HTERT RPE-1 (cell line): ENCODE measurements around the gene ACAN.

Source experiments
- in situ Hi-C: fragments of 300-500 bp; cut with MboI; formaldehyde crosslinking; loops from 4 replicates; pipeline ENCODE4 v1.14.3; 2020; ENCODE audit warnings: low sequenced_read_pairs

Gene ACAN

DNA sequence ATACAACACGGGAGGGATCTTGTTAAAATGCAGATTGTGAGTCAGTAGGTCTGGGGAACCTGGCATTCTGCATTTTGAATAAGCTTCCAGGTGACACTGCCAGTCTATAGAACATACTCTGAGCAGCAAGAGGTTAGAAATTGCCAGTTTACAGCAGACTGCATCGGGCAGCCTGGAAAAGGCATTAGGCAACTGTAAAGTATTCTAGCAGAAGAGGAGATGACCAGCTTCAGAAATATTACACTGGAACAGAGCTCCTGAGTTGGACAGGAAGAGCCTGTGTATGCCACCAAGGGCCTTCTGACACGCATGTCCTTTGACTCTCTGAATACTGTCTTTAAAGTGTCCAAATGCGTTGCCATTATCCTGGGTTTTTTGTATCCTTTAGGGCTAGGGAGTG lies 2.5 kb upstream of the ACAN start:
- in situ Hi-C loops: no loop called here

DNA sequence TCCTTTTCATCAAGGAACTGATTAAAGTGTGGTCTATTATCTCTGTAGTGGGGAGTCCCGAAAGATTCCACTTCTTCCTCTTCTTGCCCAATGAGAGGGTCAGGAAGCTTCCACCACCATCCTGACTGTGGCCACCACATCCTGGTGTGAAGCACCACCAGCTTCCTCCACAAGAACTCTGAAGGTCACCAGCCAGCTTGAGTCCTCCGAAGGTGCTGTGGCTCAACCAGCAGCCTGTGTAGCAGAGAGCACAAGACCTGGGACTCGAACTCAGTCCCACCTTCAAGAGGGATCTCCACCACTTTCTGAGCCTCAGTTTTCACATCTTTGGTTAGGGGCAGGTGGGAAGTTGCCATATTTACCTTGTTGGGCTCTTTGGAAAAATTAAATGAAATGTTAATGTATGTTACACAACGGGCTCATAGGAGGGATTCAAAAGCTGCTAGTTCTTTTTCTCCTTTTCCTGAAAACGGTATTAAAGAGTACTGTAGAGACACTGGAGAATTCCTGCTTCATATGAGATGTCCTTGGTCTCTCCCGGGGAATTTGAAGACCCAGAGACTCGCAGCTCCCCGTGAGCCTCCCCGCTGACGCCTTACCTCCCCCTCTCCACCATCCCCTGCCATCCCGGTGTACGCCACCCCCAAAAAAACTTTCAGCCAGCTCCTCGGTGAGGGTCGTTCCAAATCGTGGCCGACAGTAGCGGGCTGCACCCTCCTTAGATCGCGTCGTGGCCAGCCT lies 816 bp upstream of the ACAN start:
- in situ Hi-C loops: no loop called here

DNA sequence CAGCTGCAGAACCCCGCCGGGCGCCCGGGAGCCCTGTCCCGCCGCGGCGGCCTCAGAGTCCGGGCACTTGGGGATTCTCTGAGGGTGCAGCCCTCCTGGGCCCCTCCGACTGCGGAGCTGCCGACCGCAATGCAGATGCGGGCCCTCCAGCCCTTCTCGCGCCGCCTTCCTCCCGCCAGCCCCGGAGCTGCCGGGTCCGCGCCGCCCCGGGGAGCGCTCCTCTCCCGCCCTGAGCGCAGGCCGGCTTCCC lies 320 bp upstream of the ACAN start:
- in situ Hi-C loops: no loop called here

DNA sequence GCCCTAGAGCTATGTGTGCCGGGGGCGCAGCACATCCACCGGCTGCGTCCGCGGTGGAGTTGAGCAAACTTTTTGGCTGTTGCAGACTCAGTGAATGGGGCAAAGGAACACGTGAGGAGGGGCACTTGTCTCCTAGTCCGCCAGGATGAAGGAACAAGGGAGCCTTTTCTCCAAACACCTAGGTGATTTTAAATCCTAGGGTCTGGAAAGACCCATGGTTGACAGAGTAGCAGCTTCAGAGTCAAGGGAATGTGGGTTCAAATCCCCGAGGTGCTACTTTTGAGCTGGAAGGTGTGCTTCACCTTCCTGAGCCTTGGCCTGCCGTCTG lies 648 bp downstream of the ACAN start:
- in situ Hi-C loops: no loop called here

DNA sequence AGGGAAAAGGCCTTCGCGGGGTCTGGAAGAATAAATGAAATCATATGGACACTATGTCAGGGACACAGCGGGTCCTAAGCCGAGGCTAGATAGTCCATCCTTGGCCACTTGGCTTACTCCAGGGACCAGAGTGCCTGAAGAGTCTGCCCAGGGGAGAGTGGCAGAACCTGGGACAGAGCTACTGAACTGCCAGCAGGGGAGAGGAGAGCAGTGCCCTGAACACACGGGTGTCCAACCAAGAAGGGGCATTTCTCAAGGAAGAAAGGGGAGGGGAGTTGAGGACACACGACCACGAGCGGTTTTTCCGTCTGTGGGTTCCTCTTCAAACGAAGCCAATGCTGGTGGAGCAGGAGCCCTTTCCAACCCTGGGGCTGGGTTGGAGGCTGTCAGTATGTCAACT lies 1.0 kb downstream of the ACAN start:
- in situ Hi-C loops: no loop called here

DNA sequence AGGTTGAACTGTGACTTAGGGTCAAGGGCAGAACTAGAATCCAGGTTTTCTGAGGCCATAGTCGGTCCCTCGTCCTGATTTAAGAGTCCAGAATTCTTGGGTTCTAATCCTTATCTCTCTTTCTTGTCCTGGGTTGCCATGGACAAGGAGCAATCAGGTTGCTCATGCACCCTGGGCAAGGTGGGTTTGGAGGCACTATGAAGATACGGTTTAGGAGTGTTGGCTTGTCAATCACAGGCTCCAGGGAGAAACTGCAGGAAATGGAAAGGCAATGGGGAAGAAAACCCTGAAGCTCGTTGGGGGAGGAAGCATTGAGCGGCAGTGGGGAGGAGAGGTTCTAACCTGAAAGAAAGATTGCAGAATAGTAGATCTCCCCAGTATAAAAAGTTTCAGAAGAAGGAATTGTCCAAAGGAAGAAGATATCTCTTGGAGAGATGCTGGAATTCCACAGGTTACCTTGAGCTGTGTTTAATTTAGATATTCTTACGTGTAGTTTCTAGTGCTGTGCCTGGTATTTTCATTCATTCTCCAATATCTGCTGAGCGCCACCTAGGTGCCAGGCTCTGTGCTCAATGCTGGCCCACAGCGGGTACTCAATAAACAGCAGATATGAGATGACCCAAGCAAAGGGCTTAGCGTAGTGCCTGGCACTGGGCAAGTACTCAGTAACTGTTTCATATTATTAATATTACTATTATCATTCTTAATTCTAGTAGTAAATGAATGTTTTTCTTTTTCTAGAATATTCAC lies 2.0 kb downstream of the ACAN start:
- in situ Hi-C loops: no loop called here

DNA sequence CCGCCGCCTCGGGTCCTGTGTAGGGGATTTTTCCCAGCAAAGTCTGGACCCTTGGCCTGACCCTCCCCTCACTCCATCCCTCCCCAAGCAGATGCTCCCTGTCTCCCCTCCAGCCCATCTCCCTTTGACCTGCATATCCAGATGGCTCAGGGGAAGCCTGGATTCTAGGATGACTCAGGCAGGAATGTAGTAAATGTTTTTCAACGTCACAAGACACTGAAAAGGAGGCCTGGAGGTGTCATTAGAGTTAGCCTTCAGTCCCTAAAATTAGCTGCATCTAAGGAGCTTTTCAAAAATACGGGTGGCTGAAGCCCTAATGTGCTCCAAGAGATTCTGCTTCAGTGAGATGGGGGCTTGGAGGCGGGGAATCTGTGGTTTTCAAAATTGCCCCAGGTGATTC lies 7.2 kb downstream of the ACAN start:
- in situ Hi-C loops: no loop called here

DNA sequence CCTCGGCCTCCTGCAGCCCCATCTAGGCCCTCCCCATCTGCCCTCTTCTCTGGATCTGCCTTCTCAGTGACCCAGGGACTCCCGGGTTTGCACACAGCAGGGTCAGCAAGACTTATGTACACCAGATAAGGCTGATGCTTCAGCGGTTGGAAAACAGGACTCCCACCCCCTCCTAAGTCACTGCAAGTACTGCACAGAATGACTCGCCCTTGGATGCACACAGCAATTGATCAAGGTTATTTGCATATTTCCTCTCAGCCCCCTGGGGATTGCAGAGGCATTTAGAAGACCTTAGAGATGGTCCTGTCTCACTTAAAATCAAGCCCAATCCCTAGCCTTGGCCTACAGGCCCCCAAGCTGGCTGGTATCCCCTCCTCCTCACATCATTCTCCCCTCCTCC lies 8.9 kb downstream of the ACAN start:
- in situ Hi-C loops: no loop called here

DNA sequence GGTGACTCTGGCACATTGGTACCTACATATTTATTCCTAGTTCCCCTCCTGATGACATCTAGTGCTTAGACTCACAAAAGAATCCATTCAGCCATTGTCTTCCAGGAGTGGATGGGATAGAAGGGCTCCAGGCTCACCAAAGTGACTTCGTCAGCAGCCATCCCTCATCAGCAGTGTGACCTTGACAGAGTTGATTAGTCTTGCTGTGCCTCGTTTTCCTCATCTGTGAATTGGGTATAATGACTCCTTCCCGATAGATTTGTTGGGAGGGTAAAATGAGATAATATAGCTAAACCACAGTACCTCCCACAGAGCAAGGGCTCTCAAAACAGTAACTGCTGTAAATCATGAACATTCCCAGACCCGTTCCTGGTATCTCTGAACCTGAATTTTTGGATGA lies 10.7 kb downstream of the ACAN start:
- in situ Hi-C loops: no loop called here

DNA sequence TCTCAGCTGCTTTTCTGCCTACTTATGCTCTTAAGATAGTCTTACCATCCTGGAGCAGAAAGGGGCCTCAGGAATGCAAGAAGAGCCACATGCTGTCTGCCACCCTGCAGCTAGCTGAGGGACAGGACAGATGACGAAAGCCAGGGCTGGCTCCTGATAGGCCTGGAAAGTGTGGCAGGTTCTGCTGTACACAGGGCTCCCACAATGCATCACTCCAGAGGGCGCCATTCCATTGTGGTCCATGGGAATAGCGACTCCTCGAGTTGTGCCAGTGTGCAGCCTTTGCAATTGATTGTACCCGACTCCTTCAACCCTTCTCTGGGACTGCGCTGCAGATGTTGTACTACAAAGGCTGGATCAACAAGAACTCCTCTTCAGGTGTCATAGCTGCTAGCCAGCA lies 11.2 kb downstream of the ACAN start:
- in situ Hi-C loops: no loop called here

DNA sequence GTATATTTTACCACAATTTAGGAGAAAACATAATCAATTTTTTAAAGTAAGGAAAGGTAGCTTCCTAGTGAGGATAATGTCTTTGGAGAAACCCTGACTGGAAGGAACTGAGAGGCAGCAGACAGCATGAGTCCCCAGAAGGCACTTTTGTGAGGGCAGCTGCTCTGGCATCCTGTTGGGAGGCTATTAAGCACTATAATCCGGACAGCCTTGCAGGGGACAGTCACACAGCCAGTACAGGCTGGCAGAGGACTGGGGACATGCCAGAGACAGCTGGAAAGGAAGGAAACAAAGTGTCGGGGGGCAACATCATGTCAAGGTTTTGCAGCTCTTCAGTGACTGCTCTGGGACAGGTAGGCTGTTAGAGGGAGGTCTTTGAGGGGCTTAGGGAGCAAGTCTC lies 15.7 kb downstream of the ACAN start:
- in situ Hi-C loops: no loop called here

DNA sequence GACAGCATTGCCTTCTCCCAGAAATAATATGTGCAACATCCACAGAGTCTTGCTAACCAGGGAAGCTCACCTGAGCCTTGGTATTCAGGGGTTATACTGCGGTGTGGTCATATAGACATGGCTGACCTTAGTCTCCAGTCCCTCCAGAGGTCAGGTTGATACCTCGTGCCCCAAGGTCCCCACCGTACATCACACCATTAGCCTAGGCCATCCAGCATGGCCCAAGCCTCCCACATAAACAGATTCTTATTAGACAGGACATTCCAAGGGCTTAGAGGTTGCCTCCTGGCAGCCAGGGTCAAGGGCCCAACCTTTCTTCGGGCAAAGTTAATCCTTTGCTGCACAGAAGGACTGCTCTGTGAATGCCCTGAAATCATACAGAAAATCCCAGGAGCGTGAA lies 18.8 kb downstream of the ACAN start:
- in situ Hi-C loops: no loop called here

DNA sequence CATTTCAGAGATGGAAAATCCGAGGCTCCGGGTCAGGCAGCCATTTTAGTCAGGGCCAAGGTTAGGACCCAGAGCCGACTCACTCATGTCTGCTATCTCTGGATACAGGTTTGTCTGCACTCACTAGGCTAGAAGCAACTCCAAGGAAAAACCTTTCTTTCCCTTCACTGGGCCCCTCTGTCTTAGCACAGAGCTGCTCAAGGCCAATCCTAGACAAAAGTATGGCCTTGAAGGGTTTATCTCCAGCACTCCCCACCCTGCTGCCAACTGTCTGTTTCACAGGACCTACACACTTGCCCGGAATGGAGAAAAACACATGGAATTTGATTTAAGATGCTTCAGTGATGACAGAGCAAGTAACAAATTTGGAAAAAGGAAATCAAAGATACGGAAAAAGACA lies 25.6 kb downstream of the ACAN start:
- in situ Hi-C loops: no loop called here

DNA sequence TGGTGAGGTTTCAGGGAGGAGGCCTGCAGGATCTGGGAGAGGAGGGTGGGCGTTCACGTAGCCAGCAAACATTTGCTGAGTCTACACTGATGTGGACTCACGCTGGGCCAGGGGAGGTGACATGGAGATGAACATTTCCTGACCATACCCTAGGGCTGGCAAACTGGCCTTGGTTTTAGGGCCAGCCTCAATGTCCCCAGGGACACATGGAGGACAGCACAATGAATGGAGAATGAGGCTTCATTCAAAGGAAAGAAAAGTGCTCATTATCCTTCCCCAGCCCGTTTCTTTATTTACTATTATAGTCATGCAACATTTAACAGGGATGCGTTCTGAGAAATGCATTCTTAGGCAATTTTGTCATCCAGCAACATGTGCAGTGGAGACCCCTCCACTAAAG lies 26.8 kb downstream of the ACAN start:
- in situ Hi-C loops: no loop called here

DNA sequence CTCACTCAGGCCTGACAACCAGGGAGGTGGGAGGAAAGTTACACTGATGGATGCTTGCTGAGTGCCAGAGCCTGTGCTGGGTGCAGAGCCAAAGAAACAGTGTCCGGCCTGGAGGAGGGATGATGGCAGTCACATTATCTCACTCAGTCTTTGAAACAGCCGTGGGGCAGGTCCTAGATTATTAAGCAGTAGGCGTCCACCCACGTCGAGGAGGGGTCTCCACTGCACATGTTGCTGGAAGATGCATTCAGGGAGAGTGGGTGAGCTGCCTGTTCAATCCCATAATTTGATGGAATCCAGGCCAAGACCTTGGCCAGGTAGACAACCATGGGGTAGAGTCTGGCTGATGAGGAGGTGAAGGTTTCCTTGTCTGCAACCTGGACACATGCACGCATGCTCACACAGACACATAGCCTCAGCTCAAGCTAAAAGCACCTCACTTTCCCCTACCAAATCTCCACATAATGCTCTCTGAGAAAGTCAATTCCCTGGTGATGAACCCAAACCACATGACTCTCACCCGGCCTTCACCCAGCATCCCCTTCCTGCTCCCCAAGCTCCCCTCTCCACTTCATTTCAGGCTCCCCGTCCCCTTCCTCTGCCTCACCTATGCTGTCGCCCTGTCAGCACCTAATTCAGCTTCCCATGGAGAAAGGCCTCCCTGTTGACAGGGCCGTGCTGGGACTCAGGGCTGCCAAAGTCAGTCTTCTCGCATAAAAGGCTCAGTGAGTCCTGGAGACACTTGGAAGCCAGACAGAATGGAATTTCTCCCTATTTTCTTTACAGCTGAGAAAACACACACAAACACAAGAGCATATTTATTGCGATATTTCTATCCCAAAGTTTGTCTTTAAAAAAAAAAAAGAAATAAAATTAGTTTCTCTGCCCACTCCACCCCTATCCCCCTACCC lies 29.8 kb downstream of the ACAN start:
- in situ Hi-C loops: no loop called here

DNA sequence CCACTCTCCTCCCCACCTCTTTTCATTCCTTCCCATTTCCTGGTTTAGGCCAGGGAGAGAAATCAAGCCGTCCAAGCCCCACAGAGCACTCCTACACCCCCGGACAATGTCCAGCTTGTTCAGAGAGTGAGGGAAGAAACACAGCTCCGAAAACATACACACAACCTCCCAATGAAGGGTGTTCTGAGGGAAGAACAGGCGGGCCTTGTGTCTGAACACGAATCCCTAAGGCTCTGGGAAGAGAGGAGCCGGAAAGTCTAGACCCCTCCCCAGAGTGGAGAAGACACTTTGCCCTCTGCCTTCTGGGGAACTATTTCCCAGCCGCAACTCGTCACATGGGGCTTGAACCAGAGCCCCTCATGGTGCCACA lies 30.5 kb downstream of the ACAN start:
- in situ Hi-C loops: no loop called here

DNA sequence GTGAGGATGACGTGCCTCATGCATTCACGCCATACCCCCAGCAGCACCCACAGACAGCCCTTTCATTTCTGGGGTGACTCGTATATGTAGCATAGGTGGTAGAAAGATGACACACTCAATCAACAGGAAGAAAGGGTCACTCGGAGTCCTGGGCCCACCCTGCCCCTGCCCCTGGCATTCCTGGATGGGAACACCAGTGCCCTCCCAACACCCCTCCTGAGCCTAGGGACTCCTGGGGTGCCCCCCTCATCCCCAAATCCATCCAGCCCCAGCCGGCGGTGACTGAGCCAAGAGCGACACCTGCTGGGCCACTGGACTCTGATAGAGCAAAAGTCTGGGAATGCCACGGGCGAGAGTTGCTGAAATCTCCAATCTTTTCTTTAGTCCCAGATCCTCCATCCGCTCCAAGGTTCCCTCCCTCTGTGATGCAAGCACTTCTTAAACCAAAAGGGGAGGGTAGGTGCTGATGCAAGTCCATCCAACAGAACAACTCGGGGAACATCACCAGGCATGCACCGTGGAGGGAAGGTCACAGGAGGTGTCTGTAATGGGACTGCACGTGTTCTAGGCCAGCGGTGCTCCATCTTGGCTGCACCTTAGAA lies 31.1 kb downstream of the ACAN start:
- in situ Hi-C loops: no loop called here

DNA sequence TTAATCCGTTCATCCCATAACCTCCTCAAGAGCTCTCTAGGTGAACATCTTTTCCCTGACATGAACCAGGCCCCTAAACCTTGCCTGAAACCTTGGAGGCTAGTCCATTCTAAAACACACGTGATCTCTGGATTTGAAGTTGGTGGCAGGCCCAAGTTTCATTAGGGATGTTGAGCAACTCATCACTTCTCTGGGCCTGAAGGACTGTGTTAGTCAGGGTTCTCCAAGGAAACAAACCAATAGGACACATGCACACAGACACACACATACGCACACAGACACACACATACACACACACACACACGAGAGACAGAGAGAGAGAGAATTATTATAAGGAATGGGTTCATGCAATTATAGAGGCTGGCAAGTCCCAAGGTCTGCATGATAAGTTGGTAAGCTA lies 31.9 kb downstream of the ACAN start:
- in situ Hi-C loops: no loop called here

DNA sequence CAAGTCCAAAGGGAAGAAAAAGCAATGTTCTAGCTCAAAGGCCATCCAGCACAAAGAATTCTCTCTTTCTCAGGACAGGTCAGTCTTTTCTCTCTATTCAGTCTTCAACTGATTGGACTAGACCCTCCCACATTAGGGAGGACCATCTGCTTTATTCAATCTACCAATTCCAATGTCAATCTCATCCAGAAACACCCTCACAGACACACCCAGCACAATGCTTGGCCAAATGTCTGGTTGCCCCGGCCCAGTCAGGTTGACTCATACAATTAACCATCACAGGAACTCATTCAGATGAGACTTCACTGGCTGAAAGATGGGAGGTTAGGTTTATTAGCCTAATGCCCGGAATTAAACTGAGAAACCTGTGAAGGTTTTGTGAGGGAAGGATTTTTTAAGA lies 32.4 kb downstream of the ACAN start:
- in situ Hi-C loops: no loop called here

DNA sequence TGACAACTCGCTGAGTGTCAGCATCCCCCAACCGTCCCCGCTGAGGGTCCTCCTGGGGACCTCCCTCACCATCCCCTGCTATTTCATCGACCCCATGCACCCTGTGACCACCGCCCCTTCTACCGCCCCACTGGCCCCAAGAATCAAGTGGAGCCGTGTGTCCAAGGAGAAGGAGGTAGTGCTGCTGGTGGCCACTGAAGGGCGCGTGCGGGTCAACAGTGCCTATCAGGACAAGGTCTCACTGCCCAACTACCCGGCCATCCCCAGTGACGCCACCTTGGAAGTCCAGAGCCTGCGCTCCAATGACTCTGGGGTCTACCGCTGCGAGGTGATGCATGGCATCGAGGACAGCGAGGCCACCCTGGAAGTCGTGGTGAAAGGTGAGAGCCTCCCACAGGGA lies 35.4 kb downstream of the ACAN start:
- in situ Hi-C loops: no loop called here

DNA sequence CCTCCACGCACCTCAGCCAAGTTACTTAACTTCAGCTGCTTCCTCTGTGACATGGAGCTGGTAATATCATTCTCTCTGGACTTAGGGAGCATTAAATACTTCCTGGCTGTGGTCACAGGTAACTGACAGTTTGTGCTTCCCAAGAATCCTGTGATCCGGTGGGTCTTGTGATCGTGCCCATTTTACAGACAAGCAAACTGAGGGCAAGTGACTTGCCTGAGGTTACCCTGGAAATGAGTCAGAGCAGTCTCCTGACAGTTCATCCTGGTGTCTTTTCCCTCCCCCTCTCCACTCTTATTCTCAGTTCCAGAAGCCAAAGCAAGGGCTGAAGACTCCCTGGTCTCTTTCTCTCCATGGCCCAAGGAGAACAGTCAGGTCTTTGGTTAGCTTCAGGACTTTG lies 35.9 kb downstream of the ACAN start:
- in situ Hi-C loops: no loop called here

DNA sequence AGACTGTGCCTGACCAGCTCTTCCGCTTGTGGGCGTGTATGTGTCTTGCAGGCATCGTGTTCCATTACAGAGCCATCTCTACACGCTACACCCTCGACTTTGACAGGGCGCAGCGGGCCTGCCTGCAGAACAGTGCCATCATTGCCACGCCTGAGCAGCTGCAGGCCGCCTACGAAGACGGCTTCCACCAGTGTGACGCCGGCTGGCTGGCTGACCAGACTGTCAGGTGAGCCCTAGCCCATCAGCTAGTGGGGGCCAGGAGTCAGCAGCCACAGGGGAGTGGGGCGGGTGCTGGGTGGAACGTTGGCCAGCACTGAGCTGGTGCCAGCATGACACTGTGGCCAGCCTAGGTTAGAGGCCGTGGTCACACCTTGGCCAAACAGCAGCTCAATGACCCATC lies 36.7 kb downstream of the ACAN start:
- in situ Hi-C loops: no loop called here
